Activated CD4-positive, CD25-positive, alpha-beta regulatory T cell (primary cell): Measurements from ENCODE around the gene CTCF.

ENCODE experiments used
- DNase-seq, 4 experiments: peaks; one replicate each; lab custom pipeline; 2025; lab: John Stamatoyannopoulos, UW

CTCF gene

GRCh38 chr16:67594256-67594915 lies 32.1 kb downstream of the CTCF start:
- no peak for DNase-seq

- no peak for DNase-seq
These were observed 32.6 kb downstream of the CTCF start for GRCh38 chr16:67594956-67595355.

GRCh38 chr16:67598527-67598926 lies 36.2 kb downstream of the CTCF start:
- no peak for DNase-seq

GRCh38 chr16:67605641-67606040 lies 43.3 kb downstream of the CTCF start:
- no peak for DNase-seq

- no peak for DNase-seq
These were observed 44.3 kb downstream of the CTCF start for GRCh38 chr16:67606632-67607031.

DNA sequence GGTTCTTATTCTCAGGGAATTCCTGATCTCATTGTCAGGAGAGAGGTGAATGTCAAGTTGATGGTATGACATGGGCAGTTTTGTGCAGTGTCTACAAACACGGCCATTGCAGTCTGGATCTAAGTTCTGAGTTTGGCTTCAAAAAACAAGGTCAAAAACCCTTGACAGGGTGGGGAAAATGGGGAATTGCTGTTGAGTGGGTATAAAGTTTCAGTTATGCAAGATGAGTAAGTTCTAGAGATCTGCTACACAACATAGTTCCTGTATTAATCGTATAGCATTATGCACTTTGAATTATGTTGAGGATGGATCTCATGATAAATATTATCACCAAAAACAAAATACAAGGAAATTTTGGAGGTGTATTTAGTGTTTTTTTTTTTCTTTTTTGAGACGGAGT lies 46.0 kb downstream of the CTCF start:
- DNase-seq = no peak

DNA sequence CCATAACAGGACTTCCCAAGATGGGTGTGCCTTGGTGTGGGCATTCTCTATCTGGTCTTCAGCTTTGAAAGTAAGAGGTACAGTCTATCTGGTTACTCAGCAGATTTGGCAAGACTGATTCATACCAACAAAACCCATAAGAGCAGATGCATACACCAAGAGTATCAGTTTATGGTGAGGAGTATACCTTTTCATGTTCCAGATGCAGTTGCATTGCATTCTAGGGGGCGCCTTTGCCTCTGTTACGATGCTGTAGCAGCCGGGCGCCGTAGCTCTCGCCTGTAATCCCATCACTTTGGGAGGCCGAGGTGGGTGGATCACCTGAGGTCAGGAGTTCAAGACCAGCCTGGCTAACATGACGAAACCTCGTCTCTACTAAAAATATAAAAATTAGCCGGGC lies 51.5 kb downstream of the CTCF start:
- no peak for DNase-seq

DNA sequence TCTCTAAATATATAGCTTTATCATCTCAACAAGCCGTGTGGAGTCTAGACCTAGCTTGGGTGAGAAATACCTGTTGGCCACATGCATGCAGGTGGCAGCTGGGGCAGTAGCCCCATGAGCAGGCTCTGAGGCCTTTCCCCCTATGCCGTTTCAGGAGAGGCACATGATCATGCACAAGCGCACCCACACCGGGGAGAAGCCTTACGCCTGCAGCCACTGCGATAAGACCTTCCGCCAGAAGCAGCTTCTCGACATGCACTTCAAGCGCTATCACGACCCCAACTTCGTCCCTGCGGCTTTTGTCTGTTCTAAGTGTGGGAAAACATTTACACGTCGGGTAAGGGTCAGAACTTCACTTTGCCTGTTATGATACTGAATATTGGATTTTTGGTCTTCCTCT lies 65.9 kb downstream of the CTCF start:
- DNase-seq = no peak

DNA sequence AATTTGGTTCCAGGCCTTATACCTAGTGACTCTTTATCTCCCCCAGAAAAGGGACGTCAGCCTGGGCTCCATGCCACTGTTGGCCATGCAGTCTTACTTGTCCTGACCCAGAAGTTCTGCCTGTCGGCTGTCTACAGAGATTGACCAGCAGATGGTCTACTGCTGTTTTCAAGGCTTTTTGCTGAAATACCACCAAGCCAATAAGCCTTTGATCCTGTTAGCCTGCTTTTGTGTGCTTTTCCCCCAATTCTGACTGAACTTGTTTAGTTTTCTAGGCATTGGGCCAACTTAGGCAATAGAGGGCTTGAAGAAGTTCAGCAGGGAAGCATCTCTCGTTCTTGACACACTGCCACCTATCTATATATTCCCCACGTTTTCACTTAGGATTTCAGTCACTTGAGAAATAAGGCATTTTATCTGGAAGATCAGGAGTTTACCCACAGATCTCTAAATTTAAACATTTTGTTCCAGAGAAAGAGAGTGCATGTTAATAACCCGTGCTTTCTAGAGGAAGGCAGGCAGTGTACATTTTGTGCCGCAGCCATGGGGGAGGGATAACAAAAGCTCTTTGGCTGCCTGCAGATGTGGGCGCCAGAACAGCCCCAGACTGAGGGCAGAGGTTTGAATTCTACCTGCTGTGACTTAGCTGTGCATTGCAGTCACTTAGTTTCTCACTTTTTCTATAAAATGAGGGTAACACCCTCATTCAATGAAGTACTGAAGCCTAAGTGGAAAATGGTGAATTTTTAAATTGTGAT lies 70.3 kb downstream of the CTCF start:
- no peak for DNase-seq

GRCh38 chr16:67636713-67637112 lies 74.4 kb downstream of the CTCF start:
- no peak for DNase-seq

DNA sequence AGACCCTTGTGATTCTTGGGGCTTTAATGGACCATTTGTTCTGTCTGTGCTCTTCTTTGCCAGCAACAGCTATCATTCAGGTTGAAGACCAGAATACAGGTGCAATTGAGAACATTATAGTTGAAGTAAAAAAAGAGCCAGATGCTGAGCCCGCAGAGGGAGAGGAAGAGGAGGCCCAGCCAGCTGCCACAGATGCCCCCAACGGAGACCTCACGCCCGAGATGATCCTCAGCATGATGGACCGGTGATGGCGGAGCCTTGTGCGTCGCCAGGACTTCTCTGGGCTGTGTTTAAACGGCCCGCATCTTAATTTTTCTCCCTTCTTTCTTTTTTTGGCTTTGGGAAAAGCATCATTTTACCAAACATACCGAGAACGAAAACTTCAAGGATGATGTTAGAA lies 75.3 kb downstream of the CTCF start:
- DNase-seq = no peak

DNA sequence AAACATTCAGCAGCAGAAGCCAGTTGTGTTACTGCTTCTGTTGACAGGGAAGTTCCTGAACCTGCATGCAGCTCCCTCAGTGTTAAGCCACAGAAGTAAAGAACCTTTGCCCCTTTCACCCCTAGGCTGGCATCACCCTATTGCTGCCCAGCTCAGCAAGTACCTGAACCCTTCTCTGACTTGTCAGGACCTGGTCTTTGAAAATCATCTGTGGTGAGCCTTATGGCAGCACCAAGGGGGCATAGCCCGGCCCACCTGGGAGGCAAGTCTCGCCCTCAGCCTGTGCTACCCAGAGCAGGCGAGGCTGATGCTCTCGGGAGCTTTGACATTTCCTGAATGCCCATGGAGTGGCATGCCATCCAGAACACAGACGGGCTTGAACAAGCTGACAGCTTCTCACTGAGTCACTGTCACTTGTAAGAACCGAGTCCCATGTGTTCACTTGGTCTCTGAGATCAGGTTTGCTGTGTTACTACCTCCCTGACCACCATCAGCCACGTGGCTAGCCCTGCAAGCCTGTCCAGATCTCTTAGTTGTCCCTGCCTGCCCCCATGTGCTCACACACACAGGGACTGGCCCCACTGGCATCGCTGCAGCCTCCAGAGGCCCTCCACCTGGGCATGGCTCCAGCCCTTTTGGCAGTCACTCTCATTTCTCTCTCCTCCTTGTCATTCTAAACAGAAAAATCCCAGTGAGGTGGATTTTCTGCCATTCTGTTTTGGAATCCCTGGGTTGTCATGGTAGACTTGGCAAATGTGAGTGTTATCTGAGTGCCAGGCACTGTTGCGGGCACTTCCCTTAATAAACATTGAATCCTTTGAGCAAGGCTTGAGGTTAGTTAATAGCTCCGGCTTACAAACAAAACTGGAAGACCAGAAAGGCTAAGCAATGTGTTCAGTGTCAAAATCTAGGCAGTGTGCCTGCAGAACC lies 79.7 kb downstream of the CTCF start:
- no peak for DNase-seq

- DNase-seq = no peak
These were observed 81.7 kb downstream of the CTCF start for GRCh38 chr16:67644038-67644437.

DNA sequence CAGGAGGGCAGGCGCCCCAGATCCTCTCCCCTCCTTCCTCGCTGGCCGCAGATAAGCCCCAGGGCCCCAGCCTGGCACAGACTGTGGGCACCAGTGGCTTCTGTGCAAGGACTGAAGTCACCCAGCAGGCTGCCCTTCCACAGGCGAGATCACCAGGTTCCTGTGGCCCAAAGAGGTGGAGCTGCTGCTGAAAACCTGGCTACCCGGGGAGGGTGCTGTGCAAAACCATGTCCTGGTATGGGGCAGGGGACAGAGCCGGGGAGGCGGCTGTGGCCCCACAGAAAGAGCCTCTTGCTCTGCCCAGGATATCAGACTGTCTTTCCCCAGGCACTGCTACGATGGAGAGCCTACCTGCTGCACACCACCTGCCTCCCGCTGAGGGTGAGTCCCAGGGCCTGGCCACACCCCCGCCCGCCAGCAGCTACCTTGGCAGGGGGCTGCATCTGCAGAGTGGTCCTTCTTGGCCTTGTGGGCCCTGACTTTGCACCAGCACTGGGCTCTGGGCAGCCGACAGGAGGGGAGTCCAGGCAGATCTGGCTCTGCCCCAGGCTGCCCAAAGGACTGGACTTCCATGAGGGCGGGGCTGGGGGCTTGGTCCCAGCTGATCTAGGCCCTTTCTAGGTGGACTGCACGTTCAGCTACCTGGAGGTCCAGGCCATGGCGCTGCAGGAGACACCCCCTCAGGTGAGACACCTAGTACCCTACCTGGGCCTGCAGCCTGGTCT lies 83.2 kb downstream of the CTCF start:
- DNase-seq = no peak

GRCh38 chr16:67647111-67647651 lies 84.9 kb downstream of the CTCF start:
- DNase-seq = no peak

DNA sequence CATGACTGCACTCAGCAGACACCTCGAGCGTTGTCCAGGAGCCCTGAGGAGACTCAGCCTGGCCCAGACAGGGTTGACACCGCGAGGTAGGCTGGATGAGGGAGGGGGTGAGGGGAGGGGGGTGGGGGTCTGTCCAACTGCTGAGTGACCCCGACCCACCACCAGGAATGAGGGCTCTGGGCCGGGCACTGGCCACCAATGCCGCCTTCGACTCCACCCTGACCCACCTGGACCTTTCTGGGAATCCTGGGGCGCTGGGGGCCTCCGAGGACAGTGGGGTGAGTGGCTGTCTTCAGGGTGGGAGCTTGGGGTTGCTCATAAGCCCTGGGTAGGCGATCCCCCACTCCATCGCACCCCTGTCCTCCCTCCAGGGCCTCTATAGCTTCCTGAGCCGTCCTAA lies 85.4 kb downstream of the CTCF start:
- DNase-seq = no peak

DNA sequence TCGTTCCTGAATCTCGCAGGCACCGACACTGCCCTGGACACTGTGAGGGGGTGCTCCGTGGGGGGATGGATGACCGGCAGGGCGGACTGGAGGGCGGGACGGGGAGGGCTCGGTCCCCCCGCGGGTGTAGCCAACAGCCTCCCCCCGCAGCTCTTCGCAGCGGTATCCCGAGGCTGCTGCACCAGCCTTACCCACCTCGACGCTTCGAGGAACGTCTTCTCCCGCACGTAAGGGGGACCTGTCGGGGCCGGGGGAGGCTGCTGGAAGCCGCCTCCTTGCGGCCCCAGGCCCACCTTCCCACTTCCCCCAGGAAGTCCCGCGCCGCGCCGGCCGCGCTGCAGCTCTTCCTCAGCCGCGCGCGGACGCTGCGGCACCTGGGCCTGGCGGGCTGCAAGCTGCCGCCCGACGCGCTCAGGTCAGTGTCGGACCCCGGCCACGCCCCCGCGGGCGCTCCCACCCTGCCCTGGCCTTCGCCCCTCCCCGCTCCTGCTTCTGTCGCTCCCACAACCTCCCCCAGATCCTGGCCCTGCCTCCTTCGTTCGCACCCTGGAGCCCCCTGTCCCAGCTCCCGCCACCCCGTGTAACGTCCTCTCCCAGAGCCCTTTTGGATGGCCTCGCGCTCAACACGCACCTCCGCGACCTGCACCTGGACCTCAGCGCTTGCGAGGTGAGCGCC lies 85.9 kb downstream of the CTCF start:
- DNase-seq = no peak

GRCh38 chr16:67648764-67649407 lies 86.6 kb downstream of the CTCF start:
- no peak for DNase-seq

GRCh38 chr16:67649494-67649931 lies 87.2 kb downstream of the CTCF start:
- no peak for DNase-seq

DNA sequence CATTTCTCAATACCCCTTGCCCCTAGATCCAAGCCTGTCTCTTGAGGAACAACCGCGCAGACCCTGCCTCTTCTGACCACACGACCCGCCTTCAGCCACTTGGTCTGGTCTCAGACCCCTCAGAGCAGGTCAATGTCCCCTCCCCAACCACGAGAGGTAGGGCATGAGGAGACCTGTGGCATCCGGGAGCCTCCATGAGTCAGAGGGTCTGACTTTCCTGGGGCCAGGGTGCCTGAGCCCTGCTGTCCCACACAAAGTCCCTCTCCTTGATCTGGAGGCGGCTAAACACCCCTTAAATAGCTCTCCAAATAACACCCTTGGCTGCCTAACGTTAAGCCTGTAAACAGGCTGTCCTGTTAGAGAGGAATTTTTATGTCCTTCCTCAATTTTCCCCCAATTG lies 87.7 kb downstream of the CTCF start:
- DNase-seq = no peak

- DNase-seq = no peak
These were observed 88.7 kb downstream of the CTCF start for GRCh38 chr16:67651039-67651438.
